Lower lobe of right lung (tissue), 2 donors: Measurements from ENCODE around the gene RFC4. TPM values are rescaled to one million over a fixed set of nuclear protein-coding genes. Genes with fewer than 3 reads are reported as not detected.

ENCODE experiments used
- ATAC-seq, 2 donors: fragments of 200-7000 bp; cut with Tn5 transposase; one replicate each; pipeline ENCODE4 v1.9.1; 2020 to 2022; ENCODE audit warnings: mild to moderate bottlenecking in 2 of 2, moderate library complexity in 2 of 2
- DNase-seq: peaks from one replicate; pipeline ENCODE4 v3.0.0-alpha.2; 2020
- H3K27ac ChIP-seq: fragments of 200-600 bp; one replicate; pipeline ENCODE4 v1.8.0; 2022
- H3K27me3 ChIP-seq: fragments of 200-600 bp; one replicate; pipeline ENCODE4 v1.8.0; 2022; ENCODE audit warnings: low read depth
- H3K36me3 ChIP-seq: fragments of 200-600 bp; one replicate; pipeline ENCODE4 v1.8.0; 2022; ENCODE audit warnings: mild to moderate bottlenecking
- H3K4me1 ChIP-seq: fragments of 200-600 bp; one replicate; pipeline ENCODE4 v1.8.0; 2022
- H3K4me3 ChIP-seq: fragments of 200-600 bp; one replicate; pipeline ENCODE4 v1.8.0; 2022; ENCODE audit warnings: mild to moderate bottlenecking
- H3K9me3 ChIP-seq: fragments of 200-600 bp; one replicate; pipeline ENCODE4 v1.8.0; 2022
- CTCF ChIP-seq: fragments of 200-600 bp; IDR thresholded peaks from one replicate; pipeline ENCODE4 v1.8.0; 2022; ENCODE audit warnings: antibody characterized with exemption, mild to moderate bottlenecking
- intact Hi-C: fragments of 100-400 bp; cut with DNase I; formaldehyde crosslinking; loops from one replicate; pipeline ENCODE4 v1.11.0; 2022
- total RNA-seq: library from RNA; stranded (reverse); fragmentation: NEBNext Ultra II Directional; extraction: Animal tissue kit (Norgen Biotek cat#: 25700); gene quantifications from one replicate; pipeline ENCODE4 v1.2.1, GENCODE V29; 2021
- donor health status: DM: no; HTN: yes; CAD: no; lungs with severe emphysema.

RFC4 gene
- total RNA-seq, 1 donor from 2014 or later, result 8.4 TPM

GRCh38 chr3:186783731-186784515 is 22.4 kb downstream of the RFC4 start:
- H3K4me1 ChIP-seq, result peaks cover 43% of the 10 kb centered on the region
- H3K36me3 ChIP-seq, result peaks cover 48% of the 10 kb centered on the region
- peak overlapping the region; percentile 87 for H3K4me3 ChIP-seq
- intact Hi-C loops, result no loop called here
- DNase-seq (peak; percentile 91), ATAC-seq (peak; percentile 94)
- H3K27me3 ChIP-seq, result no peaks in the 10 kb centered on the region
- no peak for TF ChIP-seq CTCF
- H3K27ac ChIP-seq, result peak overlapping the region; percentile 99
- no peaks in the 10 kb centered on the region for H3K9me3 ChIP-seq

DNA sequence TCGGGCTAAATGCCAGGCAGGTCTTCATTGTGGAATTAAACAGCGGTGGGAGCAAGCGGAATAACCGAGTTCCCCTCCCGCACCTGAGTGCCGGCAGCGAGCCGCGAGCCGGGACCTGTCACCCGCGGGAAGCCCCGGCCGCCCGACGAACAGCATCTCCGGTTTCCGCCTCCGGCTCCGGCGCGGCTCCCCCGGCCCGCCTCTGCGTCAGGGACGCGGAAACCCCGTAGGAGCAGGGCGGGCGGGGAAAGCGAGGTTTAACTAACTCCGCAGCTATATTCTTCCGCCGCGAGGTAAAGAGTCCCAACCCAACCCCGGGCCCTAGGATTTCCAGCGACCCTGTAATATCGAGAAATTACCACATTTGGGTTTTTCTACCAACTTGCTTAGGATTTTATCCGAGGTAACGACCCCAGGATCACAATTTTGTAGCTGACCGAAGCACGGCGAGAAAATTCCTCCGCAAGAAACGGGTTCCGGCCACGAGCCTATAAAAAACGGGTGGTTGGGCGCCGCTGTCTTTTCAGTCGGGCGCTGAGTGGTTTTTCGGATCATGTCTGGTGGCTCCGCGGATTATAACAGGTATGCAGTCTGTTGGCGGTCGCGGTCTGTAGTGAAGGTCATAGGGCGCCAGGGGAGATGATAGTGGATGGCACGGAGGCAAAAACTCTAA is 23.1 kb downstream of the RFC4 start, which contains the start of gene EIF4A2:
Gene EIF4A2 (plus strand): TSS at position 520 of the 673 bp plus-strand sequence. CDS start 34 bp downstream, at position 554.
- ATAC-seq (peak; percentile 95 to 96), DNase-seq (peak; percentile 94)
- peak within 1 kb of the TSS; percentile 99 for H3K27ac ChIP-seq
- peaks cover 35% of the 10 kb centered on the region for H3K4me1 ChIP-seq
- no peaks in the 10 kb centered on the region for H3K27me3 ChIP-seq
- intact Hi-C loops, result no loop called here
- H3K36me3 ChIP-seq, result peaks cover 40% of the 10 kb centered on the region
- H3K4me3 ChIP-seq, result peak within 1 kb of the TSS; percentile 87
- TF ChIP-seq CTCF, result no peak
- no peaks in the 10 kb centered on the region for H3K9me3 ChIP-seq

GRCh38 chr3:186782542-186783057 is 23.7 kb downstream of the RFC4 start:
- Histone ChIP-seq H3K9me3 (no peaks in the 10 kb centered on the region), H3K27ac (peak overlapping the region; percentile 99), H3K27me3 (no peaks in the 10 kb centered on the region), H3K36me3 (peaks cover 34% of the 10 kb centered on the region), H3K4me3 (peak overlapping the region; percentile 87), H3K4me1 (peaks cover 29% of the 10 kb centered on the region)
- DNase-seq, result no peak
- intact Hi-C loops, result no loop called here
- peak; percentile 8 to 35 for ATAC-seq
- TF ChIP-seq CTCF, result no peak

DNA sequence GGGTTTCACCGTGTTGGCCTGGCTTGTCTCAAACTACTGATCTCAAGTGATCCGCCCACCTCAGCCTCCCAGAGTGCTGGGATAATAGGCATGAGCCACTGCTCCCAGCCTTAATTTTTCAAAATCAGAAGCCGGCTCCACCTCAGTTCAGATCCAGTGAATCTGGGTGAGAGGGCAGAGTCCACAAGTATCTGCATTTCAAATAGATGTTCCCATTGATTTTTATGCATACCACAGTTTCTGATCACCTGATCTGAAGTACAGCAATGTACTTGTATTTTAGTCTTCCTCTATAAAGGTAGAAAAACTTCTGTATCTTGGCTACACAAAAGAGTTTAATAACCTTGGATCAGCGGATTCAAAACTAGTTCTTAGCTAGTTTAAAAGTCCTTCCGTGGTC is 27.1 kb downstream of the RFC4 start:
- intact Hi-C loops, result no loop called here
- ATAC-seq (no peak), DNase-seq (no peak)
- Histone ChIP-seq H3K36me3 (peaks cover under 1% of the 10 kb centered on the region), H3K27ac (no peak overlapping the region), H3K27me3 (no peaks in the 10 kb centered on the region), H3K4me1 (no peaks in the 10 kb centered on the region), H3K9me3 (no peaks in the 10 kb centered on the region), H3K4me3 (no peak overlapping the region)
- TF ChIP-seq CTCF, result no peak

GRCh38 chr3:186775999-186776398 is 30.3 kb downstream of the RFC4 start:
- DNase-seq (no peak), ATAC-seq (no peak)
- H3K36me3 ChIP-seq, result no peaks in the 10 kb centered on the region
- H3K4me3 ChIP-seq, result no peak overlapping the region
- H3K27me3 ChIP-seq, result peaks cover 6% of the 10 kb centered on the region
- H3K4me1 ChIP-seq, result peaks cover 14% of the 10 kb centered on the region
- H3K27ac ChIP-seq, result no peak overlapping the region
- H3K9me3 ChIP-seq, result no peaks in the 10 kb centered on the region
- TF ChIP-seq CTCF, result no peak
- intact Hi-C loops, result no loop called here
